HG03575 (cell line): ENCODE data around the gene CNOT10.
A peak's percentile ranks its signal among the peaks of the same experiment; 100 is the strongest.

Source experiments
- ATAC-seq: cut with Tn5 transposase; IDR thresholded peaks from one replicate; pipeline ENCODE4 v1.9.1; 2021; ENCODE audit not compliant: unreplicated experiment, insufficient number of reproducible peaks, low FRiP score; ENCODE audit errors: extremely low read depth

The CNOT10 gene

GRCh38 chr3:32685543-32686185 lies 676 bp downstream of the CNOT10 start:
- ATAC-seq = peak; percentile 2

DNA sequence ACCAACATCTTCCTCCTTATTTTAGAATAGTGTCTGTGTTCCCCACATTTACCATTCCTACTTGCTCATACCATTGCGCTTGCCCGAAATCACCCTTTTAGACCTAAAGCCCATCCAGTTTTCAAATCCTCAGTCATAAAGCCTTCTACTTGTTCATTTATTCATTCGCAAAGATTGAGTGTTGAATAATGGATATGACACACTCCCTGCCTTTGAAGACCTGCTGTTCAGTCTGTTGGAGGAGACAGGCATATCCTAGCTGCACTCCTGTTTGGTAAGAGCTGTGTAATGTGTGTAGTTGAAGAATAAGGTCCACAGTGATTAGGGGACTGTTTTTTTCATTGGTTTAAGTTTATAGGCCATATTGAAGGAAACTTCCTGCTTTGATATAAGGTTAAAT lies 1.7 kb downstream of the CNOT10 start:
- ATAC-seq = no peak

- no peak for ATAC-seq
Measured at GRCh38 chr3:32691847-32692246, 6.9 kb downstream of the CNOT10 start.

- ATAC-seq = no peak
Measured at GRCh38 chr3:32696523-32696922, 11.5 kb downstream of the CNOT10 start.

DNA sequence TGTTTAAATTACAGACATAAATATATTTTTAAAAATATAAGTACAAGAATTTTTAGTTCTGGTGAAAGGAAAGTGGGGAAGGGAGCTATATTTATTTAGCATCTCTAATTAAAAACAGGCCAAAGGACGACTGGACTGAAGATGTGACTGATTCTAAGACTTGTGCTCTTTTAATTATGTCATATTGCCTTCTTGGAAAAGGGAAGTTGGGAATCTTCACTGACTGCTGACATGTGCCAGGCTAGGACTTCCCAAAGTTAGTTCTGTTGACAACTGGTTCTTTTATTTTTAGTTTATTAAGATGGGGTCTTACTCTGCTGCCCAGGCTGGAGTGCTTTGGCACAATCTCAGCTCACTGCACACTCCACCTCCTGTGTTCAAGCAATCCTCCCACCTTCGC lies 13.5 kb downstream of the CNOT10 start:
- no peak for ATAC-seq

DNA sequence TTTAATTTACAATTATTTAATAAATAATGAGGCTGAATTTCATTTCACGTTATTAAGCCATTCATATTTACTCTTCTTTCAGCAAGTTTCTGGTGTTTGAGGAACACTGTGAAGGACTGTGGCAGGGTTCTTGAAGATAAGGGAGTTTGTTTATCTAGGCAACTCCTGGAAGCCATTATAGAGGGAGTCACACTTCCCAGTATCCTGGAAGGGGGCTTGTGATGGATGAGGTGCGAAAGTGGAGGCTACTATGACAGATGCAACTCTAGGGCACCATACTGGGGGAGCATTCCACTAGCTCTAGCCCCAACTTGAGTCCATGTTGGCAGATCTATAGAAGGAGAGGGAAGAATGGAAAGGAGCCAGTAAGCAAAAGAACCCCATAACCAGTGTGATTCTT lies 14.4 kb downstream of the CNOT10 start:
- ATAC-seq = no peak

GRCh38 chr3:32700244-32700643 lies 15.3 kb downstream of the CNOT10 start:
- no peak for ATAC-seq

- ATAC-seq = no peak
Measured at GRCh38 chr3:32703491-32703972, 18.5 kb downstream of the CNOT10 start.

DNA sequence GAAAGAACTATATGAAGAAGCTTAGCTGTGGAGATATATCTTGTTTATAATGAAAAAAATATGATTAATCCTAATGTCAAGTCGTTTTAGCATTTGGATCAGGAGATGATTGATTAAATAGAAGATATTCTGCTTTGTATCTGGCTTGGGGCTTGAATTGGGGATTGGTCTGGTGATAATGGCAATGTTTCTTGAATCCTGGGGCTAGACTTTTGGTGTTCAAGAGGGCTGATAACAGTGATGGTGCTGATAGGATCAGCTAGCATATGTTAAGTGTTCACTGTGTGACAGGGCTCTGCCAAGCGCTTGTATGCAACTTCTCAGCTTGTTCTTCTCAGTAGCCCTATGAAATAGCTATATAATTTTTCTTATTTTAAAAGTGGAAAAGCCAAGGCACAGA lies 20.2 kb downstream of the CNOT10 start:
- ATAC-seq = no peak

- ATAC-seq = no peak
Measured at GRCh38 chr3:32706348-32707025, 21.5 kb downstream of the CNOT10 start.

- no peak for ATAC-seq
Measured at GRCh38 chr3:32707026-32707370, 22.0 kb downstream of the CNOT10 start.

GRCh38 chr3:32708672-32709283 lies 23.8 kb downstream of the CNOT10 start:
- no peak for ATAC-seq

GRCh38 chr3:32709346-32709745 lies 24.4 kb downstream of the CNOT10 start:
- ATAC-seq = no peak

DNA sequence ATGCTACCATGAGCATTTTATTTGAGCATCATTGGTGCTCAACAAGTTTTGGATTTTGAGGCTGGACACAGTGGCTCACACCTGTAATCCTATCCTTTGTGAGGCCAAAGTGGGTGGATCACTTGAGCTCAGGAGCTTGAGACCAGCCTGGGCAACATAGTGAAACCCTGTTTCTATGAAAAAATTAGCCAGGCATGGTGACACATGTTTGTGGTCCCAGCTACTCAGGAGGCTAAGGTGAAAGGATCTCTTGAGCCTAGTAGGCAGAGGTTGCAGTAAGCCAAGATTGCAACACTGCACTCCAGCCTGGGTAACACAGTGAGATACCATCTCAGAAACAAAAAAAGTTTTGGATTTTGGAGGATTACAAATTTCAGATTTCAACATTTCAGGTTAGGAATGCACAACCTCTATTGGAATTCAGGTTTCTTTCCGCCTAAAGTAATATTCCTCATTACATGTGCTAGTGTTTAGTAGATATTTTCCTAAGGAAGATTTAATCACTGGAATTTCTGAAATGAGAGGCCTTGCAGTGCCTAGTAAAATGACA lies 27.6 kb downstream of the CNOT10 start:
- ATAC-seq = no peak

DNA sequence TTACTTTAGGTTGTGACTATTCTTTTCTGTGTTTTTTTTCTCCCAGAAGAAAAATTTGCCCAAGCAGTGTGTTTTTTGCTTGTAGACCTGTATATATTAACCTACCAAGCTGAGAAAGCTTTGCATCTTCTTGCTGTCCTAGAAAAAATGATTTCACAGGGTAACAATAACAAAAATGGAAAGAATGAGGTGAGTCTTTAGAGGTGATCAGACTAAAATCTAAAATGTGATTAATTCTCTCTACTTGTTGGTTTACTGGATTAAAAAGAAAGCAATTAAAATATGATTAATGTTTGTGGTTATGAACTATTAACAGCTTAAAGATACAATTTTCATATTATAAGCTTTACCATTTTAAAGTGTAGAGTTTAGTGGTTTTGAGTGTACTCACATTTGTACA lies 28.2 kb downstream of the CNOT10 start:
- no peak for ATAC-seq

DNA sequence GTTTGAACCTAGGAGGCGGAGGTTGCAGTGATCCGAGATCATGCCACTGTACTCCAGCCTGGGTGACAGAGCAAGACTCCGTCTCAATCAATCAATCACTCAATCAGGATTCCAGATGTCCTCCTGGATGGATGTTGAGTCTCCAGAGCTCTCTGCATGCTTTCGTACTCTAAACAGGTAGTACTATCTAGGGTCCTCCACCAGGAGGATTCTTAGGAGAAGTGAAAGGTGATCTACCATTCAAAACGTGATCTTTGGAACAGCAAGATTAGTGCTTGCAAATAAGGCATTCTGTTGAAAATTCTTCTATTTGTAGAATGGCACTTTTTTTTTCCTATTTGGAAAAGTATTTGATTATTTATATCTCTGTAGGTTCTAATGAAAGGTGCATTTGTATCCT lies 34.3 kb downstream of the CNOT10 start:
- ATAC-seq = no peak

DNA sequence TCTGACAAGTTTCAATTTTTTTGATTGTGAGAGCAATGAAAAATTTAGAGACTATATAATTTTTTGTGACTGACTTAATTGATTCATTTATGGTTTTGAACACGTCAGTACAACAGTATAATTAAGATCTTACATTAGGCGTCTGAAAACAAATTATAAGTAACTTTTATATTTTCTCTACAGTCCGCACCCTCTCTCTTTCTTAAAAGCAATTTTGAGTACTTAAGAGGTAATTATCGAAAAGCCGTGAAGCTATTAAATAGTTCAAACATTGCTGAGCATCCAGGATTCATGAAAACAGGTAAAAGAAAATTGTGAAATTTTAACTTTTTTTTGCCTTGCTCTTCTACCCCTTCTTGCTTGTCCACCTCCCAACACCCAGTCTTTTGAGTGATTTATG lies 34.9 kb downstream of the CNOT10 start:
- no peak for ATAC-seq

DNA sequence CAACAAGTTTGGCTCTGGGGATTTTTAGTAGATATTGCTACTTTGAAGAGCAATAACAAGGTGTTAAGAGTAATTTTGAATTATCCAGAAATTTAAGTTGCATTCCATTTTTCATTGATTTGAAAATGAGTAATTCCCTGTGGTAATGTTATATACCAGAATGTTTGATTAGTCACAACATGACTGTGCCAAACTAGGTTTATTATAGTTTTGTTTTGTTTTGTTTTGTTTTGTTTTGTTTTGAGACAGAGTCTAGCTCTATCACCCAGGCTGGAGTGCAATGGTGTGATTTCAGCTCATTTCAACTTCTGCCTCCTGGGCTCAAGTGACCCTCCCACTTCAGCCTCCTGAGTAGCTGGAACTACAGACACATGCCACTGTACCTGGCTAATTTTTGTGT lies 40.7 kb downstream of the CNOT10 start:
- no peak for ATAC-seq

DNA sequence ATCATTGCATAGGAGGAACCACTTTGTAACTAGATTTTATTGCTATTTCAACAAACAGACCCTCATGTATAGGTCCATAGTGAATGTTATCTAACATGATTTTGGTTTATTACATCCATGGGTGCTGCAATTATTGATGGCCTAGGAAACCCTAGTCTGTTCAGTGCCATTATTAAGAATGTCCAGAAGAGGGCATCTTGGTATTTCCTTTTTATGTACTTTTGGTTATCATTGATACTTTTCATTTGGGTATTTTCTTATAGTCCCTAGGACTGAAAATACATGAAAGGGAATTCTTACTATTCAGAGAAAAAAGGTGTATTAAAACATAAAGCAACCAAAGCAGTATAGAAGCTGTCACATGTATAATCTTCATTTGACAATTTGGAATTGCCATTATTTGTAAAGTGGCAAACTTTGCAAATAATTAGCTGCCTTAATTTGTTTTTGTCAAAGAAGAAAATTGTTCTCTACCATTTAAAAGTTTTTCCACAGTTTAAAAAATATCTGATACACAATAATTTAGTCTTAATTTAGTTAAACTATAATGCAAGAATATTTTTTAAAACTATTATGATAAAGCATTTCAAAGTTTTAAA lies 48.7 kb downstream of the CNOT10 start:
- no peak for ATAC-seq

DNA sequence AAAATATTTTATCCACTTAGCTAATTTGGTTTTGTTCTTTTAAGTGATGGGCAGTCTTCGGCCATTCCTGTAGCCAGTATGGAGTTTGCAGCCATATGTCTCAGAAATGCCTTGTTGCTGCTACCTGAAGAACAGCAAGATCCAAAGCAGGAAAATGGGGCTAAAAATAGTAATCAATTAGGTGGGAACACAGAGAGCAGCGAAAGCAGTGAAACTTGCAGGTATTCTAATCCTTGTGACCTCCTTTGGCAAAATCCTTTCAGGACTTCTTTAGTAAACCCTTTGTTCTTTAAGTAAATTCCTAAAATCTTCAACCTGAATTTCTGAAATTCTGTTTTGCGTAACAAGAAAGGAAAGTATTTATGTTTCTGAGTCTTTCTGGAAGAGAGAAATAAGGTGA lies 49.8 kb downstream of the CNOT10 start:
- ATAC-seq = no peak
